ENCODE measurements around the gene MSANTD1. TPM values are rescaled to one million over a fixed set of nuclear protein-coding genes. Genes with fewer than 3 reads are reported as not detected.

The MSANTD1 gene
- polyA plus RNA-seq, 1 experiment, result 0.04 TPM

- Histone ChIP-seq H3K27ac (ENCODE audit: low read depth, low read length) (no peak overlapping the region), H3K4me3 (ENCODE audit: low read depth, low read length) (no peak overlapping the region), H3K9me3 (ENCODE audit: control insufficient read depth, insufficient read depth, low read length) (no peaks in the 10 kb centered on the region; the same call in 1 of the 2 replicates), H3K27me3 (ENCODE audit: control insufficient read depth, insufficient read depth, low read length) (no peaks in the 10 kb centered on the region)
- ChIA-PET POLR2A (no interaction called here), CTCF (no interaction called here)
- DNase-seq (ENCODE audit: low read depth, low spot score), result no peak
- no peak for TF ChIP-seq CTCF (IDR thresholded peaks at IDR 0.05; ENCODE audit: low read depth, low read length)
Measured at GRCh38 chr4:3239303-3239702, 9.7 kb upstream of the MSANTD1 start.

- CTCF ChIA-PET, result no interaction called here
- no peak overlapping the region for H3K27ac ChIP-seq (ENCODE audit: low read depth, low read length)
- no peak for DNase-seq (ENCODE audit: low read depth, low spot score)
Measured at GRCh38 chr4:3239998-3240920, 8.7 kb upstream of the MSANTD1 start.

DNA sequence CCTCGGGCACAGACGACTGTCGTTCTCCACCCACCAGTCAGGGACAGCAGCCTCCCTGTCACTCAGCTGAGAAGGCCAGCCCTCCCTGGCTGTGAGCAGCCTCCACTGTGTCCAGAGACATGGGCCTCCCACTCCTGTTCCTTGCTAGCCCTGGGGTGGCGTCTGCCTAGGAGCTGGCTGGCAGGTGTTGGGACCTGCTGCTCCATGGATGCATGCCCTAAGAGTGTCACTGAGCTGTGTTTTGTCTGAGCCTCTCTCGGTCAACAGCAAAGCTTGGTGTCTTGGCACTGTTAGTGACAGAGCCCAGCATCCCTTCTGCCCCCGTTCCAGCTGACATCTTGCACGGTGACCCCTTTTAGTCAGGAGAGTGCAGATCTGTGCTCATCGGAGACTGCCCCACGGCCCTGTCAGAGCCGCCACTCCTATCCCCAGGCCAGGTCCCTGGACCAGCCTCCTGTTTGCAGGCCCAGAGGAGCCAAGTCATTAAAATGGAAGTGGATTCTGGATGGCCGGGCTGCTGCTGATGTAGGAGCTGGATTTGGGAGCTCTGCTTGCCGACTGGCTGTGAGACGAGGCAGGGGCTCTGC, 7.9 kb upstream of the MSANTD1 start:
- ChIA-PET POLR2A (interaction anchor here (1.1 kb wide), 2 partner anchors 40 to 53 kb away, joined by 3 to 4 read pairs; no protein-coding TSS in a partner anchor), CTCF (interaction anchor here (1.1 to 1.3 kb wide), 2 partner anchors 36 to 105 kb away, joined by 3 read pairs; no protein-coding TSS in a partner anchor)
- no peaks in the 10 kb centered on the region; the same call in 1 of the 2 replicates for H3K9me3 ChIP-seq (ENCODE audit: control insufficient read depth, insufficient read depth, low read length)

More at GRCh38 chr4:3239998-3240920, 8.7 kb upstream of the MSANTD1 start:
- no peaks in the 10 kb centered on the region; the same call in 1 of the 2 replicates for H3K9me3 ChIP-seq (ENCODE audit: control insufficient read depth, insufficient read depth, low read length)
- TF ChIP-seq CTCF (IDR thresholded peaks at IDR 0.05; ENCODE audit: low read depth, low read length), result no peak
- H3K4me3 ChIP-seq (ENCODE audit: low read depth, low read length), result no peak overlapping the region
- POLR2A ChIA-PET, result interaction anchor here (0.7 kb wide), 1 partner anchor 15 kb away, joined by 3 read pairs; no protein-coding TSS in a partner anchor
- no peaks in the 10 kb centered on the region for H3K27me3 ChIP-seq (ENCODE audit: control insufficient read depth, insufficient read depth, low read length)

DNA sequence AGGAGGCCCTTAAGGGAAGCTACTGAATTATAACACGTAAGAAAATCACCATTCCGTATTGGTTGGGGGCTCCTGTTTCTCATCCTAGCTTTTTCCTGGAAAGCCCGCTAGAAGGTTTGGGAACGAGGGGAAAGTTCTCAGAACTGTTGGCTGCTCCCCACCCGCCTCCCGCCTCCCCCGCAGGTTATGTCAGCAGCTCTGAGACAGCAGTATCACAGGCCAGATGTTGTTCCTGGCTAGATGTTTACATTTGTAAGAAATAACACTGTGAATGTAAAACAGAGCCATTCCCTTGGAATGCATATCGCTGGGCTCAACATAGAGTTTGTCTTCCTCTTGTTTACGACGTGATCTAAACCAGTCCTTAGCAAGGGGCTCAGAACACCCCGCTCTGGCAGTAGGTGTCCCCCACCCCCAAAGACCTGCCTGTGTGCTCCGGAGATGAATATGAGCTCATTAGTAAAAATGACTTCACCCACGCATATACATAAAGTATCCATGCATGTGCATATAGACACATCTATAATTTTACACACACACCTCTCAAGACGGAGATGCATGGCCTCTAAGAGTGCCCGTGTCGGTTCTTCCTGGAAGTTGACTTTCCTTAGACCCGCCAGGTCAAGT, 6.9 kb upstream of the MSANTD1 start:
- POLR2A ChIA-PET, result interaction anchor here (0.6 to 1.1 kb wide), 3 partner anchors 41 to 76 kb away, joined by 3 to 4 read pairs (median 3); no protein-coding TSS in a partner anchor
- TF ChIP-seq CTCF (IDR thresholded peaks at IDR 0.05; ENCODE audit: low read depth, low read length), result no peak
- H3K9me3 ChIP-seq (ENCODE audit: control insufficient read depth, insufficient read depth, low read length), result no peaks in the 10 kb centered on the region; the same call in 1 of the 2 replicates
- peak; percentile 74 for DNase-seq (ENCODE audit: low read depth, low spot score)
- CTCF ChIA-PET, result interaction anchor here (0.6 to 1.3 kb wide), 3 partner anchors 35 to 238 kb away, joined by 3 read pairs; no protein-coding TSS in a partner anchor
- no peak overlapping the region for H3K4me3 ChIP-seq (ENCODE audit: low read depth, low read length)
- peak overlapping the region; percentile 69 for H3K27ac ChIP-seq (ENCODE audit: low read depth, low read length)
- no peaks in the 10 kb centered on the region for H3K27me3 ChIP-seq (ENCODE audit: control insufficient read depth, insufficient read depth, low read length)

More for the DNA sequence above, 7.9 kb upstream of the MSANTD1 start:
- no peak overlapping the region for H3K27ac ChIP-seq (ENCODE audit: low read depth, low read length)
- no peak overlapping the region for H3K4me3 ChIP-seq (ENCODE audit: low read depth, low read length)
- no peaks in the 10 kb centered on the region for H3K27me3 ChIP-seq (ENCODE audit: control insufficient read depth, insufficient read depth, low read length)
- TF ChIP-seq CTCF (IDR thresholded peaks at IDR 0.05; ENCODE audit: low read depth, low read length), result no peak
- DNase-seq (ENCODE audit: low read depth, low spot score), result no peak

All from AG04450 (cell line).